ENCODE data around the gene PDK2.

- TF ChIP-seq, protein P1, sequence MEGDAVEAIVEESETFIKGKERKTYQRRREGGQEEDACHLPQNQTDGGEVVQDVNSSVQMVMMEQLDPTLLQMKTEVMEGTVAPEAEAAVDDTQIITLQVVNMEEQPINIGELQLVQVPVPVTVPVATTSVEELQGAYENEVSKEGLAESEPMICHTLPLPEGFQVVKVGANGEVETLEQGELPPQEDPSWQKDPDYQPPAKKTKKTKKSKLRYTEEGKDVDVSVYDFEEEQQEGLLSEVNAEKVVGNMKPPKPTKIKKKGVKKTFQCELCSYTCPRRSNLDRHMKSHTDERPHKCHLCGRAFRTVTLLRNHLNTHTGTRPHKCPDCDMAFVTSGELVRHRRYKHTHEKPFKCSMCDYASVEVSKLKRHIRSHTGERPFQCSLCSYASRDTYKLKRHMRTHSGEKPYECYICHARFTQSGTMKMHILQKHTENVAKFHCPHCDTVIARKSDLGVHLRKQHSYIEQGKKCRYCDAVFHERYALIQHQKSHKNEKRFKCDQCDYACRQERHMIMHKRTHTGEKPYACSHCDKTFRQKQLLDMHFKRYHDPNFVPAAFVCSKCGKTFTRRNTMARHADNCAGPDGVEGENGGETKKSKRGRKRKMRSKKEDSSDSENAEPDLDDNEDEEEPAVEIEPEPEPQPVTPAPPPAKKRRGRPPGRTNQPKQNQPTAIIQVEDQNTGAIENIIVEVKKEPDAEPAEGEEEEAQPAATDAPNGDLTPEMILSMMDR (IDR thresholded peaks at IDR 0.05; ENCODE audit: low read length) = no peak
- no peak for TF ChIP-seq EZH2 (optimal IDR thresholded peaks at IDR 0.05; ENCODE audit: low read depth, low read length)
Observed at GRCh38 chr17:50145532-50146229, 50.5 kb downstream of the PDK2 start.
